GM18858 (cell line): Measurements from ENCODE around the gene PRR36.

Experiments used
- ATAC-seq: cut with Tn5 transposase; IDR thresholded peaks from one replicate; pipeline ENCODE4 v1.9.1; 2021; ENCODE audit not compliant: unreplicated experiment

PRR36 gene

DNA sequence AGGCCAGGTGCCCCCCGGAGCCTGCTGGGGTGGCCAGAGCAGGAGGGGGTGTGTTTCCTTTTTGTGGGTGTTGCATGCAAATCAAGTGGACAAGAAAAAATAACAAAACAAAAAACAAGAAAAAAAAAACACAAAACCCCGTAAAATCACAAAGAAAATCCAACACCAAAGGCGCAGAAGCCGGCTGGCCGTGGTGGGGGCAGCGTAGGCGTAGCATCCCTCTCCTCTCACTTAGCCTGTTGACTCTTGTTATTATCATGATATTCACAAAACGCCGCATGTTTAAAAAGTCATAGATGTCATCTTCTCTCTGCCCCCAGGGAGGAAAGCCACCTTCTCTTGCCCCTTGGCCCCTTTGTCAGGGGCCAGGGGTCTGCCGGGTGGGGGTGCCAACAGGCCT lies 39.5 kb upstream of the PRR36 start:
- ATAC-seq, result no peak

DNA sequence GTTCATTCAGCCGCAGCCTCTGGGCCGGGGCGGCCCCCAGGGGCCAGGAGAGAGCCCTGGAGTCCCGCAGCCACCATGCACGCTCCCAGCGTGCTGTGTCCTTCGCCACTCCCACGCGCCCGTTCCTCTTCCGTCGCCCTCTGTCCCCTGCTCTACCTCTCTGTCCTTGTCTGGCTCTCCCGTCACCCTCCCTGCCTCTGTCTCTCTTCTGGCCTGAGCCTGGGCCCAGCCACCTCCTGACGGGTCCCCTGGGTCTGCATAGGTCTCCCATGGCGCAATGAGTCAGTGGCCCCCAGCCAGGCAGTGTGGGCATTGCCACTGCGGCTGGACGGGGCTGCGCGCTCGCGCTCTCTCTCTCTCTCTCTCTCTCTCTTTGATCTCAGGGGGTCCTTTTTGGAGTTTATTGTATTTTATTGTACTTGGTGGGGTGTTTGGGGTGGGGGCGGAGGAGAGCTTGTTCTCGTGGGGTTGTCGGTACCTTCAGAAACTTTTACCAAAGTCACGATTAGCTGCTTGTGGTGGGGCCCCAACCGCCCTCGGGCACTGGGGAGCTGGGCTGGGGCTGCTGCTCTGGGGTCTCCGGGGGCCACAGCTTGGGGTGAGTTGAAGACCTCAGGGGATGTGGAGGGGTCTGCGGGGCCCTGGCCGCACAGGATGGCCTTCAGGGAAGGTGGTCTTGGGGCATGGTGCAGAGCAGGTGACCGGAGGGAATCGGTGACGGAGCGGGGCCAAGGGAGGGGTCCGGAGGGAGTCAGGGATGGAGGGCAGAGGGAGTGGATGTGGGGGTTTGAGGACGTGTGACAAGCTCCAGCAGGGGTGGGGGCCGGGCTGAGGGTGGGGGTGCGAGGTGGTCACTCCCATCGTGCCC lies 38.7 kb upstream of the PRR36 start:
- ATAC-seq, result no peak

DNA sequence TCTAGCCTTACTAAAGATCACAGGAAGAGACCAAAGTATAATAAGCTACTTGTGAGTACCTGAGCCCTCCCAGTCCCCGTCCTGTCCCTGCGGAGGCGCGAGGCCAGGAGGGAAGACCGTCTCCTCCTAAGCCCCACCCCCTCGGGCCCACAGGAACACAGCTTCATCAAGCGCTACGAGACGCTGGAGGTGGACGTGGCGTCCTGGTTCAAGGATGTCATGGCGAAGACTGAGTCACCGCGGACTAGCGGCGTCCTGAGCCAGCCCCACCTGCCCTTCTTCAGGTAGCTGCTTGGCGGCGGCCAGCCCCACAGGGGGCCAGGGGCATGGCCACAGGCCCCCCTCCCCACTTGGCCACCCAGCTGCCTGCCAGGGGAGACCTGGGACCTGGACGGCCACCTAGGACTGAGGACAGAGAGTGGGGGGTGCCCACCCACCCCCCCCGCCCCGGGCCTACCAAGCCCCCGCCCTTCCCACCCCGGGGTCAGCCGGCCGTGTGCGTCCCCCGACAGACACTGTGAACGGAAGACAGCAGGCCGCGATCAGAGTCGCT lies 38.0 kb upstream of the PRR36 start:
- ATAC-seq, result no peak

DNA sequence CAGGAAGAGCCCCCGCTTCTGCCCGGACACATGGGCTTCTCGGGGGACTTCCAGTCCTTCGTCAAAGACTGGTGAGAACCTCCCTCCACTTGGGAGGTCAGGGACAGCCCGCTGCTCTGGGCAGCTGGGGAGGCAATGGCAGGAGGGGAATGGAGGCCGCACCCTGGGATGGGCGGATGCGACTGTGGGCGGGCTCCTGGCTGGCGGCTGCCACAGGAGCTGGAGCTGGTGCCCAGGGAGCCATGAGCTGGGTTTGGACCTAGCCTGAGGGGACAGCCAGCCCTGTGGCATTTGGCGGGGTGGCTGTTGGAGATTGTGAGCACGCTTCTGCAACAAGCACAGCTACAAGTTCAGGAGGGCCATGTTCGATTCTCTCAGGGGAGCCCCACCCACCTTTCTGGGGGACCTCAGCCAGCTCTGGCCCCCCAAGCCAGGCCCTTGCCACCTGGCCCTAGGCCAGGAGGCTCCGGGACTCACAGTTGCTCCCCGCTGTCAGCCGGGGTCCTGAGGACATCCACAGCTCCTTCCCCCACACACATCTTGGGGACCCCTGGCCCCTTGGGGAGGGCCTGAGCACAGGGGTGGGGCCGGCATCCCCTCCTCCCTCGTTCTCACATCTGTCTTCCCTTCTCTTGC lies 37.4 kb upstream of the PRR36 start:
- no peak for ATAC-seq

DNA sequence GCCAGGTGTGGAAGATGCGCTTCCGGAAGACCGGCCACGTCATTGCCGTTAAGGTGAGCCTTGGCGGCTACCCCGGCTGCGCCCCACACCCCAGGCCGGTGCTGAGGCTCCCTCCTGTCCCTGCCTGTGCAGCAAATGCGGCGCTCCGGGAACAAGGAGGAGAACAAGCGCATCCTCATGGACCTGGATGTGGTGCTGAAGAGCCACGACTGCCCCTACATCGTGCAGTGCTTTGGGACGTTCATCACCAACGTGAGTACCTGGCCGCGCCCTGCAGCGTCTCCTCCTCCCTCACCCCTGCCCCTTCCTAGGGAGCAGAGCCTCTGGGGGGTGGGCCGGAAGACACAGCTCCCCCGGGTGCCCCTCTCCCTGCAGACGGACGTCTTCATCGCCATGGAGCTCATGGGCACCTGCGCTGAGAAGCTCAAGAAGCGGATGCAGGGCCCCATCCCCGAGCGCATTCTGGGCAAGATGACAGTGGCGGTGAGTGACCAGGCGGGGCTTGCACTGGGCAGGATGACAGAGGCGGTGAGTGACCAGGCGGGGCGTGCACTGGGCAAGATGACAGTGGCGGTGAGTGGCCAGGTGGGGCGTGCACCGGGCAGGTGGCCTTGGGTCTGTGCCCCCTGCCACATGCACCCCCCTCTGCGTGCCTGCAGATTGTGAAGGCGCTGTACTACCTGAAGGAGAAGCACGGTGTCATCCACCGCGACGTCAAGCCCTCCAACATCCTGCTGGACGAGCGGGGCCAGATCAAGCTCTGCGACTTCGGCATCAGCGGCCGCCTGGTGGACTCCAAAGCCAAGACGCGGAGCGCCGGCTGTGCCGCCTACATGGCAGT lies 36.4 kb upstream of the PRR36 start:
- ATAC-seq, result no peak

DNA sequence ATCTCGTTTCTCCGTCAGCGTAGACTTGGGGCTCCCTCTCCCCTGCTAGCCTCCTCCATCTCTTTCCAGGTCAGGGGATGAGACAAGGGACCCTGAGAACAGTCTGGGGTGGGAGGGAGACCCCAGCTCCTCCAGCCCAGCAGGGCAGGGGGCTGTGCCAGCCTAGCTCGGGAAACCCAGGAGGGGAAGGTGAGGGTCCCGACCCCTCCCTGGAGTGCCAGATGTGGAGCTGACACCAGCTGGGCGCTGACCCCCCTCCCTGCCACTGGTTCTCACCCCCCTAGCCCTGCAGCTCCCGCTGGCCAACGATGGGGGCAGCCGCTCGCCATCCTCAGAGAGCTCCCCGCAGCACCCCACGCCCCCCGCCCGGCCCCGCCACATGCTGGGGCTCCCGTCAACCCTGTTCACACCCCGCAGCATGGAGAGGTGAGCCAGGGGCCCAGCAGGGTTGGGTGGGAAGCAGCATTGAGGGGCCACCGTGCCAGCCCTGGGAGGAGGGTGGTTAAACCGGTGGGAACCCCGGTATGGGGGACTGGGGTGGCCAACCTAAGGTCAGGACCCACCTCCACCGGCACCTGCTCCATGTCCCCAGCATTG lies 35.4 kb upstream of the PRR36 start:
- ATAC-seq, result no peak

DNA sequence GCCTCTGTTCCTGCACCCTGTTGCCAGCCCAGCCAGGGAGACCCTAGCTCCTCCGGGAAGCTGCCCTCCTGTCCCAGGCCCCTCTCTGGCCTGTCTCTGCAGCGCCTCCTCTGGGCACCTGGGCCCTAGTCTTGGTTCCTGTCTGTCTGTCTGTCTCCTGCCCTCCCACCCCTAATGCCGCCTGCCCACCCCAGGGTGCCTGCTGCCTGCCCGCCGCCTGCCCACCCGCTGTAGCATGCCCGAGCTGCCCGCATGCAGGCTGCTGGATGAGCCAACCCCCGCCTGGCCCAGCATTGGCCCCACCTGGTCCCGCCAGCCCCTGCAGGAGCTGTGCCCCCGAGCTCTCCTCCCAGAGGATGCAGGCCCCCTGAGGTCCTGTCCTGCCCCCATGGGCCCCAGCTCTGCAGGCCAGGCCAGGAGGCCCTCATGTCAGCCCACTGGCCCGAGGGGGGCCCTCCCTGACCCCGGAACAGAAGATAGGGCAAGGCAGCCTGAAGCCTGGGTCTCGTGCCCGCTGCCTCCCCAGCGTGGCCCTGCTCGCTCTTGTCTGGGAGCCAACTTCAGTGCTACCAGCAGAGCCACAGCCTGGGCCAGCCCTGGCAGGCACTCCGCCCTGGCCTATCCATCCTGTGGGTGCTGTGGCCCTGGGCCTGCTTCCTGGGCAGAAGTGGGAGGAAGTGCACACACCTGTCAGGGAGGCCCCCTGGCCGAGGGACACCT lies 34.7 kb upstream of the PRR36 start:
- ATAC-seq, result no peak

DNA sequence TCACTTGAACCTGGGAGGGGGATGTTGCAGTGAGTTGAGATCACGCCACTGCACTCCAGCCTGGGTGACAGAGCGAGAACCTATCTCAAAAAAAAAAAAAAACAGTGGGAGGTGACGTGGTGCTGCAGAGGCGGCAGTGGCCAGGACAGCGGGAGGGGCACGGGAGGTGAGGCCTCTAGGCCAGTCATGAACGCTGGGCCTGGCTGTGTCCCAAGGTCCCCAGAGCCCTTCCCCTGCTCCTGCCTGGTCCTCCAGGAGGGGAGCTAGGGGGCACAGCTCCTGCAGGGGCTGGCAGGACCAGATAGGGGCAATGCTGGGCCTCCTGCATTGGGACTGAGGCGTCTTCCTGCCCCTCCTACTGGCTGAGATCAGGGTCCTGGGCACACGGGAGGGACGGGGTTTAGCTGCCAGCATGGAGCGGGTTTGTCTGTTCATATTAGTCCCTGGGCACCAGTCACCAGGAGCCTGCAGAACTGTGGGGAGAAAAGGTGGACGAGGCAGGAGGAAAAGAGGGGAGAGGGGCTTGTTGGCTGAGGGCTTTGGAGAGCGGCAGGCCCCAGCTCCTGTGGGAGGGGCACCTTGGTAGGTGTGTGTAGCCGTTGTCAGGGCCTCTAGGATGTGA lies 34.0 kb upstream of the PRR36 start:
- no peak for ATAC-seq

DNA sequence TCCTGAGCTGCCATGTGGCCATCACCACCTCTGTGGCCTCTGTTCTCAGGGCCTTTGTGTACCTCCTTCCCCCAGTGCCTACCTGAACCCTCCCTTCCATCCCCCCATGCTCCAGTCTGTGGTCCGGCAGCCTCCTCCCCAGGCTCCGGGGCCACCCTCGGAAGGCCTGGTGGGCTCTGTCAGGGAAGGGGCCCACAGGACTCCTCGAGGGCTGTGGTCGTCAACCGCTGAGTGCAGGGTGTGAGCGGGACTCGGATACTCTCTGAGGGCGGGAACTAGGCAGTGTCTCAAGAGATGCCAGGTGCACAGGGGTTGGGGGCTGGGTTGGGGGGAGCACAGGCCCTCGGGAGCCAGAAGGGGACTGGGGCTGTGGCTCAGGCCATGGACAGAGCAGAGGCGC lies 33.4 kb upstream of the PRR36 start:
- no peak for ATAC-seq

DNA sequence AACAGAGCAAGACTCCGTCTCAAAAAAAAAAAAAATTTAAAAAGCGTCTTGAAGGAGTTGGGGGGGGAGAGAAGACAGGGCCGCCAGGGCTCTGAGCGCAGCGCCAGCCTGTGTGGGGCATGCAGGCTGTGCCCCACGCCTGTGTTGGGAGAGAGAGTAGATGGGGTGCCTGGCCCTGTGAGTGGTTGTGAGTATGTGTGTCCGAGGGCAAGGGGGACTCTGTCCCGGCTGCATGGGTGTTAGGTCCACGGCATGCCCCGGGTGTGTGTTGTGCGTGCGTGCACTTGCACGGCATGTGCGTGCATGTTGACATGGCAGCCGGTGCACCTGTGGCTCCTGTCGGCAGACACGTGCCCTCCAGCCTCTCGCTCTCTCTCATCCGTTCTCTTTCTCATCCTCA lies 32.9 kb upstream of the PRR36 start:
- no peak for ATAC-seq

DNA sequence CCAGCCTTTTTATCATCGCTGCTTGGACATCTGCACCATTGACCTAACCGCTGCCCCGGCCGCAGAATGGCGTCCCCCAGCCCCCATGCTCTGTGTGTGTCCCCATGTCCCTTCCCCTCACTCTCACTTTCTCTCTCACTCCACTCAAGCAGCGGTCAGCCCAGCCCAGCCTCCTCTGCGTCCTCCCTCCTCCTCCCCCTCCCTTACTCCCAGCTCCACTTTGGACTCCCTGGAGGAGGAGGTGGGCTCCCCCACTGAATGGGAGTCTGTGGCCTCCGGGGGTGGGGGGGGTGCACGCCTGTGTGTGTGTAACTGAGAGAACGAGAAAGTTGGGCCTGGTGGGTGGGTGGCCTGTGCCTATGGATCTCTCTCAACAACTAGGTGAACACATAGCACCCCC lies 31.7 kb upstream of the PRR36 start:
- ATAC-seq, result no peak

DNA sequence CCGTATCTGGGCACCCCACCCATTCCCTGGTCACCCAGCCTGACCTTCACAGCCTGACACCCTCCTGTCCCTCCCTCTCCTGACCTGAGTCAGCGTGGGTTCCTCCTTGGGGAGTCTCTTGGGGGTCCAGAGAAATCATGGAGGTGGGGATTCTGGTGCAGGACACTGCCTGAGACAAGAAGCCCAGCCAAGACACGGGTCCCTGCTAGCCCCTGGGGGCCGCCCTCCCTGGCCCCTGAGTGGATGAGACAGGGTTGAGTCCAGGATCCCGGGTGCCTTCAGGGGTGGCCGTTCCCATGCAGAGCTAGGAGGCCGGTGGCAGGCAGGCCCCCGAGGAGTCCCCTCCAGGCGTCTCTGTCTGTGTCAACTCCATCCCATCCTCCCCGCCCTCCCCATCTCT lies 31.1 kb upstream of the PRR36 start:
- no peak for ATAC-seq

DNA sequence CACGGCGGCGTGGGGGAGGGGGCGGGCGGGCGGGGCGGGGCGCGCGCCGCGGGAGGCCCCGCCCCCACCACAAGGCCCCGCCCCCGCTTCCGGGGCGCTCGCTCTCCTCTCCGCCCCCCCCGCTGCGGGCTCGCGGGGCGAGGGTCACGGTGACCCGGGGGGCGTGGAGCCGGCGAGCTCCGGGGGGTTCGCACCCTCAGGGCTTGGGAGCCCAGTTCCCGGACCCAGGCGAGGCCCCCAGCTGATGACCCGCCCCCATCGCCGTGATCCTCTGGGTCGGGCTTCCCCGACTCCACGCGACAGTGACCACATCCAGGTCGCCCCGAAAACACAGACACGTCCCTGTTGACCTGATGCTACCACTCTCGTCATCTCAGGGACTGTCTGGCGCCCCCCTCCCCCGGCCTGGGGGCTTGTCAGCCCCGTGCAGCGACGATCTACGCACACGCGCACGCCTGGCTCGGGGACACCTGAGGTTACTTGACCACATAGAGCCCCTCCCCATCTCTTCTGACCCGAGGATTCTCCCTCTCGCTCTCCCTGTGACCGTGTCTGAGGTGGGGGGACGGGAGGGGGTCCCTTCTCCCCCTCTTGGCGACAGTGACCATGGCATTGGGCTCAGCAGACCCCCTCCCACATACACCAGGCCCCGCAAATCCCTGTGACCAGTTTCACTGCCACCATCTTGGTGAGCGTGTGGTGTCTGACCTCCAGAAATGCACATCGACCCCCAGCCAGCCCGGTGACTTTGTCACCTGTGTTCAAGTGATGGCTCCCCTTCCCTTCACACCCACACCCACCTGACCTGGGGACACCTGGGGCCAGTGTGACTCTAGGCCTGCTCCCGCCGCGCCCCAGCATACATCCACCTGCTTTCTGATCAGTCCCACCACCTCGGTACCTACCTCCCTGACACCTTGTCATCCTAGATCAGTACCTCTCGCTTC lies 30.2 kb upstream of the PRR36 start:
- peak; percentile 14 for ATAC-seq

DNA sequence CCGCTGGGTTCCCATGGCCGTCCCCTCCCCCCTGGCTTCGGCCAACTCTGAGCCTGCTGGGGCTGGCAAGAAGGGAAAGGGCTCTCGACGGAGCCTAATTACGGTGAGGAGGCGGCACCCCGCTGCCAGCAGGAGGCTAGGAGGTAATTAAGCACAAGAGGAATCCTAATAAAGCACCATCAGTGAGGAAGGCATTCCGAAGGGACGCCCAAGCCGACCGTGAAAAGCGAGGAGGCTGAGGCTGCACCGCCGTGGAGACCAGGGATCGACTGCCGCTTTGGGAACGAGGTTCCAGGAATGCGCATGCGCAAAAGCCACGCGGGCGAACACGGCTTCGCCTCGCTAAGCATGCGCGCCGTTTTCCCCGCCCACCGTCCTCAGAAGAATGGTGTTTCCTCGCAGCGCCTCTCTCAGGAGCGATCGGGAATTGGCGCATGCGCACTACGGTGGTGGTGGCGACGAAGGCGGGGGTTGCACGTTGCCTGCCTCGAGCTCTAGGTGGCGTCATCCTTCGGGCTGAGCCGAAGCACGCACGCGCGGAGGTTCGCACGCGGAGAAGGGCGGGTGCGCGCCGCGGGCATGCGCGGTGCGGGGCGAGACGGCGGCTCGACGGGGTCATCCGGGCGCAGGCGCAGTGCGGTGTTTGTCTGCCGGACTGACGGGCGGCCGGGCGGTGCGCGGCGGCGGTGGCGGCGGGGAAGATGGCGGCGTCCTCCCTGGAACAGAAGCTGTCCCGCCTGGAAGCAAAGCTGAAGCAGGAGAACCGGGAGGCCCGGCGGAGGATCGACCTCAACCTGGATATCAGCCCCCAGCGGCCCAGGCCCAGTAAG lies 29.3 kb upstream of the PRR36 start, which contains the start of gene MAP2K7:
Gene MAP2K7 (plus strand): TSS at position 634 of the 830 bp plus-strand sequence. CDS start 68 bp downstream, at position 702.
- peak; percentile 60 for ATAC-seq

DNA sequence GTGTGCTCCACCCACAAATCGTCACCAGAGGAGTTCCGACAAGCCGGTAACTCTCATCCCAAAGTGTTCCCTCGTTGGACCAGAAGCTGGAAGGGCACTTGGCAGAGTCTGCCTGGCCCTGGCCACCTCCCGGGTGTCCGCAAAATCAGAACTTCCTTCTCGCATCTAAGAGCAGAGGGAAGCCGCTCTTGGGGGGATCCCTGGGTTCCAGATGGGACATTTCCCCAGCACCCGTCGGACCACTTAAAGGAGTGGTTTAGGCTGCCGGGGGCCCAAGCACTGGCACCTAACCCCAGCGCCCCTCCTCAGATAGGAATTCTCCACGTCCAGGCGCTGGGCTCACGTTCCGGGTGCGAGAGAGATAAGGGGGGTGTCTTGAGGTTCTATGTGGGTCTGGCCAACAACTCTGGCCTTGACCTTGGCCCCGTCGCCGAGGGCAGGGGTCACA lies 28.6 kb upstream of the PRR36 start:
- ATAC-seq, result no peak

DNA sequence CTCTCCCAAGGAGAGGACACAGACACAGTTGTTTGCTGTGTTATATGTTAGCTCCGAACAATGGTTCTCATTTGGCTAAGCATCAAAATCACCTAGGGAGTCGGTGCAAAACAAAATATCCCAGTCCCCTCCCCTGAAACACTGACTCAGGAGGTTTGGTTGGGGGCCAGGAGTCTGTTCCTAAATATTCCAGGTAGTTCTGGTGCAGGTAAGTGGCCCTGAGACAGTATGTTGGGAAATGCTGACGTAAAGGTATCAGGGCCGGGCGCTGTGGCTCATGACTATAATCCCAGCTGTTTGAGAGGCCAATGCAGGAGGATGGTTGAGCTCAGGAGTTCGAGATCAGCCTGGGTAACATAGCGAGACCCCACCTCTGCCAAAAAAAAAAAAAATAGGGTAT lies 27.1 kb upstream of the PRR36 start:
- no peak for ATAC-seq

DNA sequence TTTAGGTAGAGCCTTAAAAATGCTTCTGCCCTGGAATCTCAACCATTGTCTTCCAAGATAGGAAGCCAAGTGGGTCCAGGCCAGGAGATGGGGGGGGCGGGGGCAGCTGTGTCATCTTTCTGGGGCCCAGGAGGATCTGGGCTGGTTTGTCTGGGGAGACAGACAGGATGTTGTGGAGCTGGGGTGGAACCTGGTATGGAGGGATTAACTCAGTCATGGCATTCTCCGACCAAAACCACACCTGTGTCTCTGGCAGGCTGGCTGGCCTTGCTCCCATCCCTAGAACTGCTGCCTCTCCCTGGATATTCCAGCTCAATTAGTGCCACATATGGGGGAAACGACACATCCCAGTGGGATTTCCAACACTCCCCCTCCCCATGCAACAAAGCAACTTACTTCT lies 26.7 kb upstream of the PRR36 start:
- ATAC-seq, result no peak

DNA sequence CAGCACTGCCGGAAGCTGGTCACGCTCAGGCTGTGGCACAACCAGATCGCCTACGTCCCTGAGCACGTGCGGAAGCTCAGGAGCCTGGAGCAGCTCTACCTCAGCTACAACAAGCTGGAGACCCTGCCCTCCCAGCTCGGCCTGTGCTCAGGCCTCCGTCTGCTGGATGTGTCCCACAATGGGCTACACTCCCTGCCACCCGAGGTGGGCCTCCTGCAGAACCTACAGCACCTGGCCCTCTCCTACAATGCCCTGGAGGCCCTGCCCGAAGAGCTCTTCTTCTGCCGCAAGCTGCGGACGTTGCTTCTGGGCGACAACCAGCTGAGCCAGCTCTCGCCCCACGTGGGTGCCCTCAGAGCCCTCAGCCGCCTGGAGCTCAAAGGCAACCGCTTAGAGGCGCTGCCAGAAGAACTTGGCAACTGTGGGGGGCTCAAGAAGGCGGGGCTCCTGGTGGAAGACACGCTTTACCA lies 26.2 kb upstream of the PRR36 start:
- ATAC-seq, result no peak
